Activated effector memory CD4-positive, alpha-beta T cell treated with anti-CD3 and anti-CD28 coated beads, Interleukin-2, amount 50 U/mL, for 16 hours (primary cell): ENCODE measurements around the gene GJB1.
A peak's percentile ranks its signal among the peaks of the same experiment; 100 is the strongest.

Source experiments
- DNase-seq: peaks from one replicate; pipeline ENCODE4 v3.0.0-alpha.2; 2020

GJB1 gene

GRCh38 chrX:71215338-71215912, 7.6 kb upstream of the GJB1 start:
- no peak for DNase-seq

GRCh38 chrX:71216485-71216884, 6.5 kb upstream of the GJB1 start:
- no peak for DNase-seq

GRCh38 chrX:71217298-71217697, 5.7 kb upstream of the GJB1 start:
- DNase-seq, result no peak

- DNase-seq, result no peak
Observed at GRCh38 chrX:71221145-71221544, 1.9 kb upstream of the GJB1 start.

- no peak for DNase-seq
Observed at GRCh38 chrX:71224098-71224708, 1.2 kb downstream of the GJB1 start.

- DNase-seq, result no peak
Observed at GRCh38 chrX:71225009-71225408, 2.0 kb downstream of the GJB1 start.

GRCh38 chrX:71225676-71226075, 2.7 kb downstream of the GJB1 start:
- DNase-seq, result no peak

GRCh38 chrX:71227370-71228062, 4.5 kb downstream of the GJB1 start:
- no peak for DNase-seq

- no peak for DNase-seq
Observed at GRCh38 chrX:71228063-71228642, 5.1 kb downstream of the GJB1 start.

- DNase-seq, result no peak
Observed at GRCh38 chrX:71235482-71235881, 12.5 kb downstream of the GJB1 start.

GRCh38 chrX:71236836-71237235, 13.8 kb downstream of the GJB1 start:
- DNase-seq, result no peak

- DNase-seq, result no peak
Observed at GRCh38 chrX:71239781-71240180, 16.8 kb downstream of the GJB1 start.

GRCh38 chrX:71241301-71241700, 18.3 kb downstream of the GJB1 start:
- DNase-seq, result no peak

GRCh38 chrX:71244359-71245128, 21.5 kb downstream of the GJB1 start:
- DNase-seq, result no peak

GRCh38 chrX:71245159-71245558, 22.1 kb downstream of the GJB1 start:
- DNase-seq, result no peak

GRCh38 chrX:71250841-71251240, 27.8 kb downstream of the GJB1 start:
- DNase-seq, result no peak

- peak; percentile 62 for DNase-seq
Observed at GRCh38 chrX:71251466-71251973, 28.5 kb downstream of the GJB1 start.

- no peak for DNase-seq
Observed at GRCh38 chrX:71252221-71252620, 29.2 kb downstream of the GJB1 start.

- DNase-seq, result peak; percentile 77
Observed at GRCh38 chrX:71253253-71254091, 30.4 kb downstream of the GJB1 start.

- DNase-seq, result peak; percentile 91
Observed at GRCh38 chrX:71254092-71254963, 31.3 kb downstream of the GJB1 start, which contains the start of gene ZMYM3. Gene ZMYM3, minus strand, starts transcription at chrX:71254140. Its CDS starts 885 bp downstream, at chrX:71253255.

GRCh38 chrX:71256051-71256450, 33.0 kb downstream of the GJB1 start:
- DNase-seq, result no peak
